Measurements from ENCODE around the gene HSPA12B. TPM values are rescaled to one million over a fixed set of nuclear protein-coding genes. Genes with fewer than 3 reads are reported as not detected.

Gene HSPA12B
- total RNA-seq, 3 donors from 2014 or later (not counting 1 experiment from before 2014, with no cell fraction given): not detected

DNA sequence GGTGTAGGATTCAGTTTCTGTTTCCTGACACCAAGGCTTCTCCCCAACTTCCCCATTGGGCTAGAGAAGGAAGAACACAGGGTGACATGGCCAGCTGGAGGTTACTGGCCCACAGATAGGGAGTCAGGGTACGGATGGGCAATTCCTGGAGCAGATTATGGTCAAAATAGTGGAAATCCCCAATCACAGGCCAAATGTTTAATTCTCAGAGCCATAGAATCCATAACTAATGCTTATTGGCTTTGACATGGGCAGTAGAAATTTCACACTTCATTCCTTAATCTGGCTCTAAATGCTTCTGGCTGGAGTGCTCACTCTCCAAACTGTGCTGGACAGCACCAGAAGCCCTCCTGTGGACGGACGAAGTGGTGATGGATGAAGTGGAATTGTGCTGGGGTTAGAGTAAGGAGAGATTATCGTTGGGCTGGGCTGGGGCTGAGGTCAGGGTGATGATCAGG lies 21.0 kb upstream of the HSPA12B start:
- Histone ChIP-seq H3K4me3 (ENCODE audit: low read length) (no peak overlapping the region), H3K4me1 (ENCODE audit: control insufficient read depth, insufficient read depth, low read length) (peaks cover 6% of the 10 kb centered on the region), H3K27ac (ENCODE audit: low read length) (no peak overlapping the region), H3K9me3 (ENCODE audit: control insufficient read depth, insufficient read depth, low read length) (no peaks in the 10 kb centered on the region), H3K27me3 (ENCODE audit: control insufficient read depth, insufficient read depth, low read length) (no peaks in the 10 kb centered on the region), H3K36me3 (ENCODE audit: control insufficient read depth, insufficient read depth, low read length) (no peaks in the 10 kb centered on the region)
- TF ChIP-seq, protein P1, sequence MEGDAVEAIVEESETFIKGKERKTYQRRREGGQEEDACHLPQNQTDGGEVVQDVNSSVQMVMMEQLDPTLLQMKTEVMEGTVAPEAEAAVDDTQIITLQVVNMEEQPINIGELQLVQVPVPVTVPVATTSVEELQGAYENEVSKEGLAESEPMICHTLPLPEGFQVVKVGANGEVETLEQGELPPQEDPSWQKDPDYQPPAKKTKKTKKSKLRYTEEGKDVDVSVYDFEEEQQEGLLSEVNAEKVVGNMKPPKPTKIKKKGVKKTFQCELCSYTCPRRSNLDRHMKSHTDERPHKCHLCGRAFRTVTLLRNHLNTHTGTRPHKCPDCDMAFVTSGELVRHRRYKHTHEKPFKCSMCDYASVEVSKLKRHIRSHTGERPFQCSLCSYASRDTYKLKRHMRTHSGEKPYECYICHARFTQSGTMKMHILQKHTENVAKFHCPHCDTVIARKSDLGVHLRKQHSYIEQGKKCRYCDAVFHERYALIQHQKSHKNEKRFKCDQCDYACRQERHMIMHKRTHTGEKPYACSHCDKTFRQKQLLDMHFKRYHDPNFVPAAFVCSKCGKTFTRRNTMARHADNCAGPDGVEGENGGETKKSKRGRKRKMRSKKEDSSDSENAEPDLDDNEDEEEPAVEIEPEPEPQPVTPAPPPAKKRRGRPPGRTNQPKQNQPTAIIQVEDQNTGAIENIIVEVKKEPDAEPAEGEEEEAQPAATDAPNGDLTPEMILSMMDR (IDR thresholded peaks at IDR 0.05): no peak
- Mint-ChIP-seq H3K36me3 (no peaks in the 10 kb centered on the region), H3K27me3 (ENCODE audit: low read depth in 2 of 2) (peaks cover 0 to 7% of the 10 kb centered on the region in 2 donors), H3K27ac (no peak overlapping the region), H3K9me3 (no peaks in the 10 kb centered on the region), H3K4me3 (no peak overlapping the region), H3K4me1 (no peaks in the 10 kb centered on the region)
- ATAC-seq: no peak
- 89% methylated on average over 4 of the region's 4 CpGs for WGBS (ENCODE audit: insufficient coverage)
- no peak for DNase-seq
- intact Hi-C loops (cut with micrococcal nuclease): no loop called here

DNA sequence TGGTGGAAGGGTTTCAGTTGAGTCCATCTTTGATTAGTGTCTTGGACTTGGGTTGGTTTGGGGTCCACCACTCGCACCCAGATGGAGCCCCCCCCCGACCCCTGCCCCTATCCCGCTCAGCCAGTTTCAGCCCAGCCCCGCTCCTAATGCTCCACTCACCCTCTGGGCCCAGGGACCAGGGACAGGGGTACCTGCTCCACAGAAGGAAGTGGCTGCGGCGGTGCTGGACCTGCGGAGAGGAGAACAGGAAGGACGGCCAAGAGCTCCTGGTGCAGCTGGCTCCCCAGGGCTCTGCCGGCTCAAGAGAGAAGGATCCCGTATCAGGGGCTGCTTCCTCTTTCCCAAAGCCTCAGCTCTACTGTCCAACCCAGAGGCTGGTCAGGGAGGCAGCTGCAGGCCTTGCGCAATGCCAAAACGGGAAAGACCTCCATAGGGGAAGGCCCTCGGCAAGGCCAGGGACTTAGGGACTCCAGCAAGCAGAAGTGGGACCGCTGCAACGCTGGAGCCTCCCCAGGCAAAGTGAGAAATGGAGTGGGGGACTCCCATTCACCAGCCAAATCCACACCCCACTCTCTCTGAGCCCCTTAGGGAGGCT lies 20.1 kb upstream of the HSPA12B start, which contains the start of gene SIGLEC1:
TSS of gene SIGLEC1 (minus strand) at position 322 of the 595 bp plus-strand sequence. CDS start 5,472 bp downstream, outside the sequence.
- intact Hi-C loops (cut with micrococcal nuclease): no loop called here
- no peak within 1 kb of the TSS for H3K27ac Mint-ChIP-seq
- no peak within 1 kb of the TSS for H3K4me3 ChIP-seq (ENCODE audit: low read length)
- H3K9me3 ChIP-seq (ENCODE audit: control insufficient read depth, insufficient read depth, low read length): no peaks in the 10 kb centered on the region
- H3K36me3 Mint-ChIP-seq: no peaks in the 10 kb centered on the region
- TF ChIP-seq, protein P1 (IDR thresholded peaks at IDR 0.05): no peak
- H3K27ac ChIP-seq (ENCODE audit: low read length): no peak within 1 kb of the TSS
- no peaks in the 10 kb centered on the region for H3K9me3 Mint-ChIP-seq
- ATAC-seq (no peak), DNase-seq (peak in 1 of 2 donors; percentile 19)
- no peaks in the 10 kb centered on the region for H3K4me1 Mint-ChIP-seq
- no peaks in the 10 kb centered on the region for H3K27me3 ChIP-seq (ENCODE audit: control insufficient read depth, insufficient read depth, low read length)
- H3K27me3 Mint-ChIP-seq (ENCODE audit: low read depth in 2 of 2): peaks cover 0 to 10% of the 10 kb centered on the region in 2 donors
- H3K36me3 ChIP-seq (ENCODE audit: control insufficient read depth, insufficient read depth, low read length): no peaks in the 10 kb centered on the region
- H3K4me3 Mint-ChIP-seq: no peak within 1 kb of the TSS
- WGBS (ENCODE audit: insufficient coverage): 51% methylated on average over 13 of the region's 15 CpGs
- H3K4me1 ChIP-seq (ENCODE audit: control insufficient read depth, insufficient read depth, low read length): peaks cover 6% of the 10 kb centered on the region

DNA sequence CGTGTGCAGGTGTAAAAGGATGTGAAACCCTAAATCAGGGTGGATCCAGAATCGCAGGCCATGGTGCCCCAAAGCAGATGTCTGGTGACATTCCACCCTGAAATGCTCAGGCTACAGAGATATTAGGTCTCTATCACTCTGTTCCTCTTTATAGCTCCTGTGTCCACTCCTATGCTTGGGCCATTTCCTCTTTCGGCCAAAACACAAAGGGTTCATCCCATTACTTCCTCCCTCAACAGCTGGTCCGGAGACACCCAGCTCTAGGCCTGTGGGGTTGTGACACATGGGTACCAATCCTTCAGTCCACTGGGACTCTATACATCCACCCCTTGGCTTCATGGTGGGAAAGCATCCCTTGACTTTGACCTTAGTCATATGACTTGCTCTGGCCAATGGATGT lies 18.4 kb upstream of the HSPA12B start:
- WGBS (ENCODE audit: insufficient coverage): 73% methylated on average over 4 of the region's 4 CpGs
- H3K36me3 Mint-ChIP-seq: no peaks in the 10 kb centered on the region
- H3K27me3 Mint-ChIP-seq (ENCODE audit: low read depth in 2 of 2): peaks cover 0 to 13% of the 10 kb centered on the region in 2 donors
- DNase-seq: no peak
- intact Hi-C loops (cut with micrococcal nuclease): no loop called here
- H3K4me1 ChIP-seq (ENCODE audit: control insufficient read depth, insufficient read depth, low read length): peaks cover 6% of the 10 kb centered on the region
- TF ChIP-seq, protein P1 (IDR thresholded peaks at IDR 0.05): no peak
- no peak overlapping the region for H3K4me3 Mint-ChIP-seq
- no peaks in the 10 kb centered on the region for H3K27me3 ChIP-seq (ENCODE audit: control insufficient read depth, insufficient read depth, low read length)
- no peak overlapping the region for H3K27ac Mint-ChIP-seq
- H3K36me3 ChIP-seq (ENCODE audit: control insufficient read depth, insufficient read depth, low read length): no peaks in the 10 kb centered on the region
- no peak for ATAC-seq
- H3K4me1 Mint-ChIP-seq: no peaks in the 10 kb centered on the region
- no peak overlapping the region for H3K4me3 ChIP-seq (ENCODE audit: low read length)
- H3K9me3 Mint-ChIP-seq: no peaks in the 10 kb centered on the region
- no peak overlapping the region for H3K27ac ChIP-seq (ENCODE audit: low read length)
- no peaks in the 10 kb centered on the region for H3K9me3 ChIP-seq (ENCODE audit: control insufficient read depth, insufficient read depth, low read length)
